ACC112 (cell line): ENCODE results near the gene AGO3.
"Not testable (repeated sequence)": the region's sequence is repeated elsewhere in the genome, so short reads cannot be mapped to it uniquely, and the experiment has no call there.

ENCODE experiments used
- H2AFZ ChIP-seq: fragments of 200-600 bp; sonication (generic); one replicate; pipeline ENCODE4 v1.6.0; 2017; ENCODE audit warnings: antibody characterized with exemption, low read length; ENCODE audit not compliant: unreplicated experiment
- H3K27ac ChIP-seq: fragments of 200-600 bp; sonication (generic); 2 replicates; pipeline ENCODE4 v1.5.1; 2014; ENCODE audit warnings: low read depth, mild to moderate bottlenecking, antibody characterized with exemption, low read length, moderate library complexity
- H3K27me3 ChIP-seq: fragments of 200-600 bp; sonication (generic); 2 replicates; pipeline ENCODE4 v1.6.1; 2014; ENCODE audit warnings: mild to moderate bottlenecking, antibody characterized with exemption, low read length, moderate library complexity, mixed read lengths; ENCODE audit not compliant: insufficient read depth
- H3K36me3 ChIP-seq: fragments of 200-600 bp; sonication (generic); 2 replicates; pipeline ENCODE4 v1.6.1; 2016; ENCODE audit warnings: mild to moderate bottlenecking, antibody characterized with exemption, low read length, moderate library complexity, mixed read lengths; ENCODE audit not compliant: insufficient read depth
- H3K4me1 ChIP-seq: fragments of 200-600 bp; sonication (generic); one replicate; pipeline ENCODE4 v1.6.1; 2016; ENCODE audit warnings: low read length, mixed read lengths; ENCODE audit not compliant: insufficient read depth, unreplicated experiment, control insufficient read depth
- H3K4me3 ChIP-seq: fragments of 200-600 bp; sonication (generic); 2 replicates; pipeline ENCODE4 v1.5.1; 2014; ENCODE audit warnings: mild to moderate bottlenecking, low read depth, low read length
- H3K79me2 ChIP-seq: fragments of 200-600 bp; sonication (generic); one replicate; pipeline ENCODE4 v1.6.0; 2016; ENCODE audit warnings: low read length; ENCODE audit not compliant: control insufficient read depth, unreplicated experiment, insufficient read depth

The AGO3 gene

DNA sequence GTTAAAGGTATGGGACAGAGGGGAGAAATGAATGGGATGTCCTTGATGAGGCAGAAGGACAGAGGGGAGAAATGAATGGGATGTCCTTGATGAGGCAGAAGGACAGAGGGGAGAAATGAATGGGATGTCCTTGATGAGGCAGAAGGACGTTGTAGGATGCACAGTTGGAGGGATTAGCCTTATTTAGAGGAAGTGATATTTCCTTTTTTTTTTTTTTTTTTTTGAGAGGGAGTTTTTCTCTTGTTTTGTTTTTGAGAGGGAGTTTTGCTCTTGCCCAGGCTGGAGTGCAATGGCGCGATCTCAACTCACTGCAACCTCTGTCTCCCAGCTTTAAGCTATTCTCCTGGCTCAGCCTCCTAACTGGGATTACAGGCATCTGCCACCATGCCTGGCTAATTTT is 41.9 kb upstream of the AGO3 start:
- not testable (repeated sequence) for H3K36me3 ChIP-seq, H3K4me1 ChIP-seq, H3K4me3 ChIP-seq, H3K27ac ChIP-seq, H3K27me3 ChIP-seq, H3K79me2 ChIP-seq, H2AFZ ChIP-seq

DNA sequence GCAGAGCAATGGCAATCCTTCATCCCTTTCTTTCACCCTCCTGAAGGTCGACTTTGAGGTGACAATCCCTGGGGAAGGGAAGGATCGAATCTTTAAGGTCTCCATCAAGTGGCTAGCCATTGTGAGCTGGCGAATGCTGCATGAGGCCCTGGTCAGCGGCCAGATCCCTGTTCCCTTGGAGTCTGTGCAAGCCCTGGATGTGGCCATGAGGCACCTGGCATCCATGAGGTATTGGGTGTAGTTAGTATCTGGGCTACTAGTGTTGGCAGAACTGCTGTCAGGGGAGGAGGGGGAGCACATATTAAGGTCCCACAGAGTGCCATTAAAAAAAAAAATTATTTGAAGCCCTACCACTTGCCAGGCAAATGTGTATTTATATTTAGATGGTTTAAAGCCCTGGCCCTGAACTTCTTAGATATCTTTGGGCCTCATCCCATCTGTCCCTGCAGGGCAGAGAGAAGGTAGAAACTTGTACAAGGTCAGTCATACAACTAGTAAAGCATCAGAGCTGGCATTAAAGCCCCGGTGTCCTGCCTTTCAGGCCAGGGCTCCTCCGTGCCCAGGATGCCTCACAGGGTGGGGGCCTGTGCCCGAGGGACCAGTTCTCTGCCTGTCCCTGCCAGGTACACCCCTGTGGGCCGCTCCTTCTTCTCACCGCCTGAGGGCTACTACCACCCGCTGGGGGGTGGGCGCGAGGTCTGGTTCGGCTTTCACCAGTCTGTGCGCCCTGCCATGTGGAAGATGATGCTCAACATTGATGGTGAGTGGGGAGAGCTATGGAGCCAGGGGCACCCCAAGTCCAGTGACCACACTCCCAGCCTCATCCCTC is 37.6 kb upstream of the AGO3 start:
- peaks cover 3% of the 10 kb centered on the region for H3K4me1 ChIP-seq
- no peaks in the 10 kb centered on the region for H3K79me2 ChIP-seq
- no peak overlapping the region for H3K4me3 ChIP-seq
- H3K27me3 ChIP-seq, result no peaks in the 10 kb centered on the region
- H3K36me3 ChIP-seq, result 0 out of 2 replicates have a peak, but pooled peaks cover 14% of the 10 kb centered on the region
- H2AFZ ChIP-seq, result no peak overlapping the region
- H3K27ac ChIP-seq, result no peak overlapping the region

DNA sequence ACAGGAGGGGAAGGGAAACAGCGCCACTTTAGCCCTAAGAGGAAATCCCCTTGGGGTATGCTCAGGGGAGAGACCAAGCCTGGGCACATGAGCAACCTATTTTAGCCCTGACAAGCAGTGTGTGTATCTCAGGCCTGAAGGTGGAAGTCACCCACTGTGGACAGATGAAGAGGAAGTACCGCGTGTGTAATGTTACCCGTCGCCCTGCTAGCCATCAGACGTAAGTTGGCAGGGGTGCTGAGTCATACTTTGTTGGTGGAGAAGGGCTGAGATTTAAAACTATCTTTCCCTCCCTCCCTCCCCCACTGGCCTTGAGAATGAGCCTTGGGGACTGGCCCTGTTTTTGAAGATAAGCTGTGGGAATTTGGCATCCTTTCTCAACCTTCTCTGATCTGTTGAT is 36.7 kb upstream of the AGO3 start:
- Histone ChIP-seq H3K4me1 (peaks cover 3% of the 10 kb centered on the region), H3K27me3 (no peaks in the 10 kb centered on the region), H3K4me3 (no peak overlapping the region), H2AFZ (no peak overlapping the region), H3K27ac (no peak overlapping the region), H3K79me2 (no peaks in the 10 kb centered on the region), H3K36me3 (0 out of 2 replicates have a peak, but pooled peaks cover 14% of the 10 kb centered on the region)

- H2AFZ ChIP-seq, result no peak overlapping the region
- H3K27ac ChIP-seq, result no peak overlapping the region
- H3K79me2 ChIP-seq, result no peaks in the 10 kb centered on the region
- no peaks in the 10 kb centered on the region for H3K27me3 ChIP-seq
- H3K4me3 ChIP-seq, result no peak overlapping the region
- H3K4me1 ChIP-seq, result peaks cover 3% of the 10 kb centered on the region
- 0 out of 2 replicates have a peak, but pooled peaks cover 14% of the 10 kb centered on the region for H3K36me3 ChIP-seq
Measured at GRCh38 chr1:35894656-35895055, 36.2 kb upstream of the AGO3 start.

GRCh38 chr1:35899941-35900340 is 31.0 kb upstream of the AGO3 start:
- Histone ChIP-seq H3K36me3 (0 out of 2 replicates have a peak, but pooled peaks cover 12% of the 10 kb centered on the region), H3K79me2 (no peaks in the 10 kb centered on the region), H3K27ac (no peak overlapping the region), H3K27me3 (no peaks in the 10 kb centered on the region), H3K4me3 (no peak overlapping the region), H3K4me1 (no peaks in the 10 kb centered on the region), H2AFZ (no peak overlapping the region)

DNA sequence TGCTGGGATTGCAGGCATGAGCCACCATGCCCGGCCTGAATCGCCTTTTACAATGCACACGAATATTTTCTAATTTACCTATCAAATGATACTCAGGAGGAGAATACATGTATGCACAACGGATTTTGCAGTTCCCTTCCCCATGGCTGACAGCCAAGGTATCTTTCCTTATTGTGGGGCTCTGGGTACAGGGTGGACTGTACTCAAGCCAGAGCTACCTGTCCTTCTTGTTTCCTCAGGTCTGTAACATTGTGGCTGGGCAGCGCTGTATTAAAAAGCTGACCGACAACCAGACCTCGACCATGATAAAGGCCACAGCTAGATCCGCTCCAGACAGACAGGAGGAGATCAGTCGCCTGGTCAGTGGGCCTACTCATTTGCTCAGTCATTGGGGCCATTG is 29.7 kb upstream of the AGO3 start:
- Histone ChIP-seq H3K27me3 (no peaks in the 10 kb centered on the region), H2AFZ (no peak overlapping the region), H3K4me3 (no peak overlapping the region), H3K79me2 (no peaks in the 10 kb centered on the region), H3K27ac (no peak overlapping the region), H3K4me1 (no peaks in the 10 kb centered on the region), H3K36me3 (0 out of 2 replicates have a peak, but pooled peaks cover 12% of the 10 kb centered on the region)

- Histone ChIP-seq H3K4me3 (no peak overlapping the region), H3K36me3 (peaks cover 12% of the 10 kb centered on the region; the same call in 1 of the 2 replicates), H3K27me3 (no peaks in the 10 kb centered on the region), H3K4me1 (no peaks in the 10 kb centered on the region), H2AFZ (no peak overlapping the region), H3K79me2 (no peaks in the 10 kb centered on the region), H3K27ac (no peak overlapping the region)
Measured at GRCh38 chr1:35902671-35903070, 28.2 kb upstream of the AGO3 start.

DNA sequence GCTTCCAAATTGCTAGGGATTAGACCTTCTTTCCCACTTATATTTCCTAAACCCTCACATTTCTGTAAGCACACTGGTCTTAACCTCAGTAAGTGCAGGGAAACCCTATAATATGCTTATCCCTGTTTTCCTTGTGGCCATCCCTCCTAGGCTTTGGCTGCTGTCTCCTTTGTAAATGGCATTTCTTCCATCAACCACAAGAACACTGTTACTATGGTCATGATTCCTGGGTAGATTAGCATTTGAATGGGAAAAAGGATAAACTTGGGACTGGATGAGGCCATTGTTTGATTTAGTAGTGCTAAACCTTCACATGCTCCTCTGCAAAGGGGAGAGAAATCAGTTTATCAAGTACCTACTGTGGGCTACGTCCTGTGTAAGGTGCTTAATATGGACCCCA is 16.2 kb upstream of the AGO3 start:
- Histone ChIP-seq H3K4me3 (no peak overlapping the region), H3K4me1 (no peaks in the 10 kb centered on the region), H3K27me3 (no peaks in the 10 kb centered on the region), H3K36me3 (peaks cover 28% of the 10 kb centered on the region; the same call in 1 of the 2 replicates), H3K79me2 (no peaks in the 10 kb centered on the region), H3K27ac (no peak overlapping the region), H2AFZ (no peak overlapping the region)

DNA sequence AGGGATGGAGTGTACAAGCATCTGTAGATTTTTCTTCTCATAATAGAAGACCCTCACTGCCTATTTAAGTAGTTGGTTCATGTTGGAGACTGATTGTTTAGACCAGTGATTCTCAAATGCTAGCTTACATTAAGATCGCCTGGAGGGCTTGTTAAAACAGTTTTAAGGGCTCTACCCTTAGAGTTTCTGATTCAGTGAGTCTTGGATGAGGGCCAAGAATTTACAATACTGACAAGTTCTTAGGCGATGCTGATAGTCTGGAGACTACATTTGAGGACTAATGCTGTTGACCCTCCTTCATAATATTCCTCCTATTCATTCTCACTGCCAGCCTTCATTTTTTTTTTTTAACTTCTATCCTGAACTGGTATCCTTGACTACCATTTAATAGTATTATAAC is 15.2 kb upstream of the AGO3 start:
- Histone ChIP-seq H3K4me3 (no peak overlapping the region), H3K36me3 (peaks cover 28% of the 10 kb centered on the region; the same call in 1 of the 2 replicates), H3K79me2 (no peaks in the 10 kb centered on the region)

GRCh38 chr1:35923791-35924221 is 7.1 kb upstream of the AGO3 start:
- Histone ChIP-seq H3K4me3 (no peak overlapping the region), H3K27me3 (no peaks in the 10 kb centered on the region), H3K27ac (no peak overlapping the region), H3K4me1 (no peaks in the 10 kb centered on the region), H3K36me3 (no peaks in the 10 kb centered on the region; the same call in 1 of the 2 replicates), H2AFZ (no peak overlapping the region), H3K79me2 (no peaks in the 10 kb centered on the region)

More for the DNA sequence above, 15.2 kb upstream of the AGO3 start:
- Histone ChIP-seq H3K27ac (no peak overlapping the region), H3K4me1 (no peaks in the 10 kb centered on the region), H3K27me3 (no peaks in the 10 kb centered on the region), H2AFZ (no peak overlapping the region)

- no peak overlapping the region for H2AFZ ChIP-seq
- no peaks in the 10 kb centered on the region for H3K4me1 ChIP-seq
- H3K79me2 ChIP-seq, result no peaks in the 10 kb centered on the region
- no peaks in the 10 kb centered on the region for H3K27me3 ChIP-seq
- no peaks in the 10 kb centered on the region for H3K36me3 ChIP-seq
- no peak overlapping the region for H3K27ac ChIP-seq
- no peak overlapping the region for H3K4me3 ChIP-seq
Measured at GRCh38 chr1:35924838-35925237, 6.1 kb upstream of the AGO3 start.
